Endodermal cell (in vitro differentiated cells): ENCODE data around the gene HAUS8. TPM values are rescaled to one million over a fixed set of nuclear protein-coding genes. Genes with fewer than 3 reads are reported as not detected.
"Not testable (repeated sequence)": the region's sequence is repeated elsewhere in the genome, so short reads cannot be mapped to it uniquely, and the experiment has no call there.

Experiments
- DNase-seq: peaks from one replicate; pipeline ENCODE4 v3.0.0-alpha.2; 2017
- H3K27ac ChIP-seq: 2 replicates; pipeline ENCODE4 v1.5.1; 2013; ENCODE audit warnings: mild to moderate bottlenecking, low read depth, low read length, moderate library complexity
- H3K27me3 ChIP-seq: 2 replicates; pipeline ENCODE4 v1.6.1; 2013; ENCODE audit warnings: mild to moderate bottlenecking, low read length, moderate library complexity; ENCODE audit not compliant: insufficient read depth, control insufficient read depth, poor library complexity, severe bottlenecking
- H3K36me3 ChIP-seq: 2 replicates; pipeline ENCODE4 v1.7.0; 2013; ENCODE audit warnings: mild to moderate bottlenecking, low read length, moderate library complexity; ENCODE audit not compliant: control insufficient read depth, insufficient read depth
- H3K4me1 ChIP-seq: one replicate; pipeline ENCODE4 v1.7.0; 2013; ENCODE audit warnings: low read length; ENCODE audit not compliant: control insufficient read depth, insufficient read depth
- H3K4me3 ChIP-seq: 2 replicates; pipeline ENCODE4 v1.5.1; 2013; ENCODE audit warnings: mild to moderate bottlenecking, low read length, moderate library complexity
- H3K9ac ChIP-seq: 2 replicates; pipeline ENCODE4 v1.6.1; 2013; ENCODE audit warnings: mild to moderate bottlenecking, low read length, moderate library complexity; ENCODE audit not compliant: poor library complexity, severe bottlenecking; ENCODE audit errors: extremely low read depth
- H3K9me3 ChIP-seq: 2 replicates; pipeline ENCODE4 v1.6.1; 2013; ENCODE audit warnings: mild to moderate bottlenecking, low read length, moderate library complexity; ENCODE audit not compliant: control insufficient read depth
- H3K27ac Mint-ChIP-seq: 2 replicates; pipeline ENCODE4 v1.8.0; 2020; ENCODE audit warnings: mixed read lengths
- H3K27me3 Mint-ChIP-seq: 2 replicates; pipeline ENCODE4 v1.8.0; 2021; ENCODE audit warnings: mild to moderate bottlenecking, mixed read lengths; ENCODE audit not compliant: insufficient read depth
- H3K36me3 Mint-ChIP-seq: 2 replicates; pipeline ENCODE4 v1.8.0; 2020; ENCODE audit warnings: low read depth, mixed read lengths
- H3K4me1 Mint-ChIP-seq: 2 replicates; pipeline ENCODE4 v1.8.0; 2020; ENCODE audit warnings: mixed read lengths
- H3K4me3 Mint-ChIP-seq: 2 replicates; pipeline ENCODE4 v1.8.0; 2020; ENCODE audit warnings: mild to moderate bottlenecking, moderate library complexity, mixed read lengths
- H3K9me3 Mint-ChIP-seq: 2 replicates; pipeline ENCODE4 v1.8.0; 2020; ENCODE audit warnings: mild to moderate bottlenecking, mixed read lengths
- WGBS, 2 experiments: methylation state at CpG; one replicate each; pipeline versions ENCODE4 v1.1.5 to v1.1.7; 2013; ENCODE audit warnings: missing lambda C conversion rate in 2 of 2, mixed read lengths in 1 of 2; ENCODE audit not compliant: insufficient coverage in 1 of 2, insufficient read length in 1 of 2; 5-methylcytosine and 5-hydroxymethylcytosine counted together
- total RNA-seq, 2 donors: library from RNA; stranded (reverse); fragmentation: NEBNext Ultra II Directional in 1 of 2; extraction: Animal tissue kit (Norgen Biotek cat#: 25700) in 1 of 2; gene quantifications; 2 replicates in 1 of 2; 3 replicates in 1 of 2; pipeline ENCODE4 v1.2.1, GENCODE V29; 2021
- TF ChIP-seq, protein P1 (sequence below): fragments of 200-600 bp; sonication (generic); conservative IDR thresholded peaks from 2 replicates; pipeline ENCODE4 v1.5.0; 2021; ENCODE audit warnings: antibody characterized with exemption, mild to moderate bottlenecking

HAUS8 gene
- total RNA-seq, 2 donors from 2014 or later, result 19.4 to 19.9 TPM

DNA sequence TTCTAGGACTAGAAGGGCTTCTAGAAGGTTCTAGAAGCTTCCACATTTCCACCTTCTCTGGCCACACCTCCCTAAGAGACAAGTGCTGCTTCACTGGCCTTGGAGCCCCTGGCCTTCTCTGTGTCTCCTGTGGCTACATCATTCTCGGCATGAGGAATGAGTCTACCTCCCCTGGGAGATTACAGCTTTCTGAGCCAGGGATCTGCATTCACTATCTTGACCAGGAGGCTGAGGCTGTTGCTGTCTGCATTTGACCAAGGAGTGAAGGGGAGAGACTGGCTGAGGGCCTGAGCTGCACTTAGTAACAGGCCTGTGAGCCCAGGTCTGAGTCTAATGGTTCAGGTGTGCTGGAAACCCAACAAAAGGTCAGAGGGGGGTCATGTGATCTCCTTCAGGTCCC lies 53.9 kb downstream of the HAUS8 start:
- TF ChIP-seq, protein P1, sequence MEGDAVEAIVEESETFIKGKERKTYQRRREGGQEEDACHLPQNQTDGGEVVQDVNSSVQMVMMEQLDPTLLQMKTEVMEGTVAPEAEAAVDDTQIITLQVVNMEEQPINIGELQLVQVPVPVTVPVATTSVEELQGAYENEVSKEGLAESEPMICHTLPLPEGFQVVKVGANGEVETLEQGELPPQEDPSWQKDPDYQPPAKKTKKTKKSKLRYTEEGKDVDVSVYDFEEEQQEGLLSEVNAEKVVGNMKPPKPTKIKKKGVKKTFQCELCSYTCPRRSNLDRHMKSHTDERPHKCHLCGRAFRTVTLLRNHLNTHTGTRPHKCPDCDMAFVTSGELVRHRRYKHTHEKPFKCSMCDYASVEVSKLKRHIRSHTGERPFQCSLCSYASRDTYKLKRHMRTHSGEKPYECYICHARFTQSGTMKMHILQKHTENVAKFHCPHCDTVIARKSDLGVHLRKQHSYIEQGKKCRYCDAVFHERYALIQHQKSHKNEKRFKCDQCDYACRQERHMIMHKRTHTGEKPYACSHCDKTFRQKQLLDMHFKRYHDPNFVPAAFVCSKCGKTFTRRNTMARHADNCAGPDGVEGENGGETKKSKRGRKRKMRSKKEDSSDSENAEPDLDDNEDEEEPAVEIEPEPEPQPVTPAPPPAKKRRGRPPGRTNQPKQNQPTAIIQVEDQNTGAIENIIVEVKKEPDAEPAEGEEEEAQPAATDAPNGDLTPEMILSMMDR, result no peak
- no peak overlapping the region for H3K27ac Mint-ChIP-seq
- peaks cover 17% of the 10 kb centered on the region for H3K9me3 Mint-ChIP-seq
- H3K27me3 Mint-ChIP-seq, result peaks cover 11% of the 10 kb centered on the region
- H3K4me1 Mint-ChIP-seq, result peaks cover 5% of the 10 kb centered on the region
- Histone ChIP-seq H3K4me3 (no peak overlapping the region), H3K27me3 (peaks cover 11% of the 10 kb centered on the region), H3K27ac (no peak overlapping the region), H3K36me3 (no peaks in the 10 kb centered on the region), H3K9ac (no peak overlapping the region), H3K9me3 (peaks cover 16% of the 10 kb centered on the region), H3K4me1 (no peaks in the 10 kb centered on the region)
- H3K4me3 Mint-ChIP-seq, result no peak overlapping the region
- 91 to 100% methylated on average over 1 of the region's 1 CpG for WGBS, 2 experiments
- no peak for DNase-seq
- peaks cover 19% of the 10 kb centered on the region for H3K36me3 Mint-ChIP-seq

DNA sequence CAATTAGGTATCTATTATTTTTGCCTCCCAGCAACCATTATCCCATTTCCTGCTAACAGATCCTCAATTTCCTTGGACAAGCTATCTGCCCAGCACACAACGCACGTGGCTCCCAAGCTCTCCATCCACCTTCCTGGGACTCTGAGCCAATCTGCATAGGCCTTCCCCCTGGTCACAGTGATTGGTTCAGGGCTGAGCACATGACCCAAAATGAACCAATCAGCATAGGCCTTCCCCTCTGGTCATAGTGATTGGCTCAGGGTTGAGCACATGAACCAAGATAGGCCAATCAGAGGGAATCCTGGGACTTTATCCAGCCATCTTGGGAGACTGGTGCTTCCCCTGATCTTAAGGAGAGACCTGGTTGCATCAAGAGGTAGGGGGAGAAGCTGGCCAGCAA lies 54.4 kb downstream of the HAUS8 start:
- no peak overlapping the region for H3K9ac ChIP-seq
- Mint-ChIP-seq H3K4me1 (peaks cover 1% of the 10 kb centered on the region), H3K4me3 (no peak overlapping the region), H3K27me3 (peaks cover 11% of the 10 kb centered on the region), H3K27ac (no peak overlapping the region), H3K36me3 (peaks cover 19% of the 10 kb centered on the region), H3K9me3 (peaks cover 17% of the 10 kb centered on the region)
- WGBS, 2 experiments, result 93 to 100% methylated on average over 1 to 2 of the region's 2 CpGs
- H3K36me3 ChIP-seq, result no peaks in the 10 kb centered on the region
- no peak for DNase-seq
- H3K4me1 ChIP-seq, result no peaks in the 10 kb centered on the region
- TF ChIP-seq, protein P1, result no peak
- no peak overlapping the region for H3K27ac ChIP-seq
- no peak overlapping the region for H3K4me3 ChIP-seq
- H3K27me3 ChIP-seq, result peaks cover 7% of the 10 kb centered on the region
- peaks cover 16% of the 10 kb centered on the region for H3K9me3 ChIP-seq

DNA sequence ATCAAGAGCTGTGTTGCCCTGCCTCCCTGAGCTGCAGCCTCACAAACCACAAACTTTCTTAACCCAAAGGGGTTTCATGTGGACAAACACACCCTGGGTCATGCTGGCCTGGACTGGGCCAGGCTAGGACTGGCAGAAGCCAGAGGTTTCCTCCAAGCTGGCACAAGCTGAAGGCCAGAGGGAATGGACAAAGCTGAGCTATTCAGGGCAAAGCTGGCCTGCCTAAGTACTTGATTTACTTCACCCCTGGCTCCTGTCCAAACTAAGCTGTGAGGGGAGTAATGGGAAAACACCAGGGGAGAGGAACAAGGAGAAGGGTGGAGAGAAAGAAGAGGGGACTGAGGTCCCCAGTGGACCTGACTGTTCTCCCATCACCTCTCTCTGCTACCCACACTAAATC lies 54.9 kb downstream of the HAUS8 start:
- no peak overlapping the region for H3K27ac ChIP-seq
- no peak overlapping the region for H3K4me3 Mint-ChIP-seq
- H3K27ac Mint-ChIP-seq, result no peak overlapping the region
- peaks cover 17% of the 10 kb centered on the region for H3K9me3 Mint-ChIP-seq
- peaks cover 19% of the 10 kb centered on the region for H3K36me3 Mint-ChIP-seq
- DNase-seq, result no peak
- no peaks in the 10 kb centered on the region for H3K36me3 ChIP-seq
- no peak overlapping the region for H3K9ac ChIP-seq
- H3K27me3 ChIP-seq, result peaks cover 2% of the 10 kb centered on the region
- H3K4me3 ChIP-seq, result no peak overlapping the region
- H3K9me3 ChIP-seq, result peaks cover 16% of the 10 kb centered on the region
- no peaks in the 10 kb centered on the region for H3K4me1 Mint-ChIP-seq
- H3K27me3 Mint-ChIP-seq, result peaks cover 7% of the 10 kb centered on the region
- H3K4me1 ChIP-seq, result no peaks in the 10 kb centered on the region
- TF ChIP-seq, protein P1, result no peak

DNA sequence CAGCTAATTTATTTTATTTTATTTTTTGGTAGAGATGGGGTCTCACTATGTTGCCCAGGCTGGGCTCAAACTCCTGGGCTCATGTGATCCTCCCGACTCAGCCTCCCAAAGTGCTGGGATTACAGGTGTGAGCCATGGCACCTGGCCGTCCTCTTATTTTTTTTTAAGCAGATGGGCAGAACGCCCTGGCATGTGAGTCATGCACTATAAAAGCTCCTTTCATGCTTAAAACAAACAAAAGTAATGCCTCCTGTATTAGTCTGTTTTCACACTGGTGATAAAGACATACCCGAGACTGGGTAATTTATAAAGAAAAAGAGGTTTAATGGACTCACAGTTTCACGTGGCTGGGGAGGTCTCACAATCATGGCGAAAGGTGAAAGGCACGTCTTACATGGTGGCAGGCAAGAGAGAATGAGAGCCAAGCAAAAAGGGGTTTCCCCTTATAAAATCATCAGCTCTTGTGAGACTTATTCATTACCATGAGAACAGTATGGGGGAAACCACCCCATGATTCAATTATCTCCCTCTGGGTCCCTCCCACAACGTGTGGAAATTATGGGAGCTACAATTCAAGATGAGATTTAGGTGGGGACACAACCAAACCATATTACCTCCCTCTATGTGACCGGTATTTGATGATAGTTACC lies 60.9 kb downstream of the HAUS8 start:
- 85 to 91% methylated on average over 8 to 9 of the region's 9 CpGs for WGBS, 2 experiments
- DNase-seq, H3K4me1 ChIP-seq, H3K27me3 ChIP-seq, H3K27ac Mint-ChIP-seq, H3K4me1 Mint-ChIP-seq, H3K4me3 Mint-ChIP-seq, H3K27ac ChIP-seq, H3K9me3 Mint-ChIP-seq, H3K27me3 Mint-ChIP-seq, H3K36me3 Mint-ChIP-seq, H3K9me3 ChIP-seq, H3K36me3 ChIP-seq, H3K9ac ChIP-seq, H3K4me3 ChIP-seq: not testable (repeated sequence)
